Activated naive CD4-positive, alpha-beta T cell (primary cell): ENCODE results near the gene CTNNA1.

Experiments used
- DNase-seq, 4 experiments: peaks; one replicate each; lab custom pipeline; 2025; lab: John Stamatoyannopoulos, UW

CTNNA1 gene

GRCh38 chr5:138949988-138950387 lies 196.8 kb downstream of the CTNNA1 start:
- DNase-seq, result no peak

- DNase-seq, result no peak
Observed at GRCh38 chr5:138950421-138951031, 197.3 kb downstream of the CTNNA1 start.

- DNase-seq, result no peak
Observed at GRCh38 chr5:138951091-138951985, 198.1 kb downstream of the CTNNA1 start.

- no peak for DNase-seq
Observed at GRCh38 chr5:138951986-138952735, 198.9 kb downstream of the CTNNA1 start.

- no peak for DNase-seq
Observed at GRCh38 chr5:138952962-138953361, 199.7 kb downstream of the CTNNA1 start.

- DNase-seq, result no peak
Observed at GRCh38 chr5:138953387-138954256, 200.4 kb downstream of the CTNNA1 start.

GRCh38 chr5:138954257-138955012 lies 201.2 kb downstream of the CTNNA1 start:
- no peak for DNase-seq

GRCh38 chr5:138955013-138955660 lies 201.9 kb downstream of the CTNNA1 start:
- no peak for DNase-seq

GRCh38 chr5:138955671-138956295 lies 202.6 kb downstream of the CTNNA1 start:
- no peak for DNase-seq

GRCh38 chr5:138956801-138957200 lies 203.6 kb downstream of the CTNNA1 start:
- DNase-seq, result no peak

- DNase-seq, result no peak
Observed at GRCh38 chr5:138960145-138960692, 207.0 kb downstream of the CTNNA1 start.

- DNase-seq, result no peak
Observed at GRCh38 chr5:138961221-138961620, 208.0 kb downstream of the CTNNA1 start.

GRCh38 chr5:138961729-138962128 lies 208.5 kb downstream of the CTNNA1 start:
- no peak for DNase-seq

GRCh38 chr5:138962614-138963370 lies 209.6 kb downstream of the CTNNA1 start:
- no peak for DNase-seq

- no peak for DNase-seq
Observed at GRCh38 chr5:138963763-138964371, 210.6 kb downstream of the CTNNA1 start.

- no peak for DNase-seq
Observed at GRCh38 chr5:138964647-138965201, 211.5 kb downstream of the CTNNA1 start.

- DNase-seq, result no peak
Observed at GRCh38 chr5:138965626-138966025, 212.4 kb downstream of the CTNNA1 start.
